Body of pancreas (tissue), 4 donors: ENCODE measurements around the gene PDE9A.

Source experiments
- POLR2A ChIP-seq, 3 donors: fragments of 450-650 bp; IDR thresholded peaks; one replicate each; pipeline ENCODE4 v1.6.1; 2016; ENCODE audit warnings: antibody characterized with exemption in 3 of 3, mild to moderate bottlenecking in 2 of 3
- TF ChIP-seq, protein P1 (sequence below), 7 experiments: fragments of 450-650 bp in 4 of 7; fragments of 200-600 bp in 3 of 7; sonication (generic) in 3 of 7; IDR thresholded peaks; one replicate each; pipeline ENCODE4 v1.5.1; 2016 to 2019; ENCODE audit warnings: antibody characterized with exemption in 7 of 7

DNA sequence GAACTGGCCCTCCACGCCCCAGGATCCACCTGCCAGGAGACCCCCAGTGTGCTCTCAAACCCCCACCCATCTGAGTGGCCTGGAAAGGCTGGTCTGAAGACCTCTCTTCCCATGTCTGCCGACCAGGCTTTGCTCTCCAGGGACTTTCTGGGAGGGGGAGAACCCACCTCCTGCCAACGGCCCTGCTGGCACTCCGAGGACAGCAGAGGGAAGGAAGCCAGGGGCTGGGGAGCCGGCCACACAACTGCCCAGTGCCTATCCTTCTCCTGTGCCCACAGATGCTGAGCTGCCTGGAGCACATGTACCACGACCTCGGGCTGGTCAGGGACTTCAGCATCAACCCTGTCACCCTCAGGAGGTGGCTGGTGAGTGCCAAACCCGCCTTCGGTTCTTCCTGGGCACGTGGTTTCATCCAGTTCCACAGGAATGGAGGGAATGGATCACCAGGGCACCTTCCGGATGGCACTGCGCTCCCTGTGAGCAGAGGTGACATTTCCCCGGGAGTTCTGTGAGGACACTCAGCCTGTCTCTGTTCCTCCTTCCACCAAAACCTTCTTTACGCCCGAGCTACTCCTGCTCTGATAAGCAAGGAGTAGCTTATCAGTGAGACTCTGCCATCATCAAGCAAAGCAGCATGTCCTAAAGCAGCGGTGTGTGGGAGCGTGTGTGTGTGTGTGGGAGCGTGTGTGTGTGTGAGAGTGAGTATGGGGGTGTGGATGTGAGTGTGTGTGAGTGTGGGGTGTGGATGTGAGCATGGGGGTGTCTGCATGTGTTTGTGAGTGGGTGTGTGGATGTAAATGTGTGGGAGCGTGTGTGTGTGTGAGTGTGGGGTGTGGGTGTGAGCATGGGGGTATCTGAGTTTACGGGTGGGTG lies 105.5 kb downstream of the PDE9A start:
- TF ChIP-seq, protein P1, sequence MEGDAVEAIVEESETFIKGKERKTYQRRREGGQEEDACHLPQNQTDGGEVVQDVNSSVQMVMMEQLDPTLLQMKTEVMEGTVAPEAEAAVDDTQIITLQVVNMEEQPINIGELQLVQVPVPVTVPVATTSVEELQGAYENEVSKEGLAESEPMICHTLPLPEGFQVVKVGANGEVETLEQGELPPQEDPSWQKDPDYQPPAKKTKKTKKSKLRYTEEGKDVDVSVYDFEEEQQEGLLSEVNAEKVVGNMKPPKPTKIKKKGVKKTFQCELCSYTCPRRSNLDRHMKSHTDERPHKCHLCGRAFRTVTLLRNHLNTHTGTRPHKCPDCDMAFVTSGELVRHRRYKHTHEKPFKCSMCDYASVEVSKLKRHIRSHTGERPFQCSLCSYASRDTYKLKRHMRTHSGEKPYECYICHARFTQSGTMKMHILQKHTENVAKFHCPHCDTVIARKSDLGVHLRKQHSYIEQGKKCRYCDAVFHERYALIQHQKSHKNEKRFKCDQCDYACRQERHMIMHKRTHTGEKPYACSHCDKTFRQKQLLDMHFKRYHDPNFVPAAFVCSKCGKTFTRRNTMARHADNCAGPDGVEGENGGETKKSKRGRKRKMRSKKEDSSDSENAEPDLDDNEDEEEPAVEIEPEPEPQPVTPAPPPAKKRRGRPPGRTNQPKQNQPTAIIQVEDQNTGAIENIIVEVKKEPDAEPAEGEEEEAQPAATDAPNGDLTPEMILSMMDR (IDR thresholded peaks at IDR 0.05): no peak
- TF ChIP-seq POLR2A (IDR thresholded peaks at IDR 0.05): no peak
